Measurements from ENCODE around the gene C1orf50. TPM values are rescaled to one million over a fixed set of nuclear protein-coding genes. Genes with fewer than 3 reads are reported as not detected.

Gene C1orf50
- total RNA-seq, 1 experiment from 2014 or later = 5.1 TPM

GRCh38 chr1:42757892-42758275, 9.2 kb upstream of the C1orf50 start (continued):
- TF ChIP-seq AFF4 (CRISPR knock-in tag; IDR thresholded peaks at IDR 0.05; ENCODE audit: borderline replicate concordance) (no peak), JAZF1 (CRISPR knock-in tag; IDR thresholded peaks at IDR 0.05) (no peak), MXD4 (CRISPR knock-in tag; IDR thresholded peaks at IDR 0.05; ENCODE audit: borderline replicate concordance) (no peak), GRHL2 (CRISPR knock-in tag; IDR thresholded peaks at IDR 0.05; ENCODE audit: insufficient replicate concordance, severe bottlenecking) (no peak), AR (CRISPR knock-in tag; IDR thresholded peaks at IDR 0.05) (no peak), EMX1 (CRISPR knock-in tag; IDR thresholded peaks at IDR 0.05) (no peak)
- TF ChIP-seq, protein P1, sequence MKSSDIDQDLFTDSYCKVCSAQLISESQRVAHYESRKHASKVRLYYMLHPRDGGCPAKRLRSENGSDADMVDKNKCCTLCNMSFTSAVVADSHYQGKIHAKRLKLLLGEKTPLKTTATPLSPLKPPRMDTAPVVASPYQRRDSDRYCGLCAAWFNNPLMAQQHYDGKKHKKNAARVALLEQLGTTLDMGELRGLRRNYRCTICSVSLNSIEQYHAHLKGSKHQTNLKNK (CRISPR knock-in tag; IDR thresholded peaks at IDR 0.05) = no peak
- TF ChIP-seq, protein P2, sequence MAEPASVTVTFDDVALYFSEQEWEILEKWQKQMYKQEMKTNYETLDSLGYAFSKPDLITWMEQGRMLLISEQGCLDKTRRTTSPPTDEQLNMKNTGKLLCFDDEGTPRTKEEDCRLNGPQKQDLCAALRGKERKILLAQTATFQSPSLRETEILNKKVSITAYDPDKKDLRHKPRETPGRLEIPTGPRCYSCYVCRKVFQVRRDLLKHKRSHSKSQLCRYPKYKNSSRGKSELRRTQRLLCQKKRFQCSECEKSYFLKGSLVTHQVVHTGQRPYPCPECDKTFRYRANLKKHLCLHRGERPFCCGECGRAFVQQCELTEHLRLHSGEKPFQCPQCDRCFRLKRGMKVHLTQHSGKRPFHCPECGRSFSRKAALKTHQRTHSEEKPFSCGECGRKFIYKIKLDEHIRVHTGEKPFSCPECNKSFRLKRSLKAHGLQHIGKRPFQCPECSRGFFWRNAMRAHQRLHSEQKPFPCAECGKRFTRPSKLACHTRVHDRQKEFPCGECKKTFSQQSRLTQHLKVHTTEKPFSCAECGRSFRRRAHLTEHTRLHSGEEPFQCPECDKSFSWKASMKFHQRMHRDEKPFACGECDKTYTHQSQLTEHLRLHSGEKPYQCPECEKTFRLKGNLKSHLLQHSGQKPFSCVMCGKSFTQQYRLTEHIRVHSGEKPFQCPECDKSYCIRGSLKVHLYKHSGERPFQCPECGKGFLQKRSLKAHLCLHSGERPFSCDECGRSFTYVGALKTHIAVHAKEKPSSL (CRISPR knock-in tag; conservative IDR thresholded peaks at IDR 0.05) = no peak
- TF ChIP-seq, protein P3, sequence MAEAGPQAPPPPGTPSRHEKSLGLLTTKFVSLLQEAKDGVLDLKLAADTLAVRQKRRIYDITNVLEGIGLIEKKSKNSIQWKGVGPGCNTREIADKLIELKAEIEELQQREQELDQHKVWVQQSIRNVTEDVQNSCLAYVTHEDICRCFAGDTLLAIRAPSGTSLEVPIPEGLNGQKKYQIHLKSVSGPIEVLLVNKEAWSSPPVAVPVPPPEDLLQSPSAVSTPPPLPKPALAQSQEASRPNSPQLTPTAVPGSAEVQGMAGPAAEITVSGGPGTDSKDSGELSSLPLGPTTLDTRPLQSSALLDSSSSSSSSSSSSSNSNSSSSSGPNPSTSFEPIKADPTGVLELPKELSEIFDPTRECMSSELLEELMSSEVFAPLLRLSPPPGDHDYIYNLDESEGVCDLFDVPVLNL (CRISPR knock-in tag; IDR thresholded peaks at IDR 0.05; ENCODE audit: borderline replicate concordance, low read depth) = no peak

- Mint-ChIP-seq H3K27ac (no peak overlapping the region), H3K4me3 (no peak overlapping the region), H3K9me3 (no peaks in the 10 kb centered on the region), H3K4me1 (peaks cover 2% of the 10 kb centered on the region), H3K27me3 (ENCODE audit: low read depth) (no peaks in the 10 kb centered on the region), H3K36me3 (peaks cover 58% of the 10 kb centered on the region)
- ATAC-seq = no peak
- TF ChIP-seq ZNF317 (CRISPR knock-in tag; IDR thresholded peaks at IDR 0.05; ENCODE audit: borderline replicate concordance, low read depth) (no peak), ELF4 (CRISPR knock-in tag; IDR thresholded peaks at IDR 0.05; ENCODE audit: low read depth) (no peak), FOXP4 (CRISPR knock-in tag; IDR thresholded peaks at IDR 0.05) (no peak), TCF7 (CRISPR knock-in tag; IDR thresholded peaks at IDR 0.05; ENCODE audit: low read depth) (no peak), FOXJ3 (CRISPR knock-in tag; IDR thresholded peaks at IDR 0.05; ENCODE audit: borderline replicate concordance) (no peak), ATF1 (CRISPR knock-in tag; IDR thresholded peaks at IDR 0.05) (no peak), TEAD1 (CRISPR knock-in tag; IDR thresholded peaks at IDR 0.05) (no peak), ZBTB21 (CRISPR knock-in tag; IDR thresholded peaks at IDR 0.05; ENCODE audit: borderline replicate concordance) (no peak), EMX1 (CRISPR knock-in tag; IDR thresholded peaks at IDR 0.05) (no peak), RELA (CRISPR knock-in tag; IDR thresholded peaks at IDR 0.05; ENCODE audit: borderline replicate concordance) (no peak)
- CTCF ChIA-PET = interaction anchor here (1.0 to 1.9 kb wide), 5 partner anchors 9 to 247 kb away, joined by 3 to 11 read pairs (median 5); partner anchors contain the start of genes C1orf50, CLDN19 and P3H1
- DNase-seq (ENCODE audit: low spot score) = no peak
- POLR2A ChIA-PET = no interaction called here
Measured at GRCh38 chr1:42758641-42759040, 8.4 kb upstream of the C1orf50 start.
